HG03565 (cell line): ENCODE data around the gene DPH2.

Experiments
- ATAC-seq: cut with Tn5 transposase; IDR thresholded peaks from one replicate; pipeline ENCODE4 v1.9.1; 2021; ENCODE audit warnings: mild to moderate bottlenecking, moderate library complexity; ENCODE audit not compliant: unreplicated experiment

Gene DPH2

GRCh38 chr1:43998000-43998378, 28.2 kb downstream of the DPH2 start:
- ATAC-seq = no peak

- no peak for ATAC-seq
Observed at GRCh38 chr1:43999455-43999854, 29.6 kb downstream of the DPH2 start.

GRCh38 chr1:44000122-44000665, 30.4 kb downstream of the DPH2 start:
- ATAC-seq = no peak

- ATAC-seq = no peak
Observed at GRCh38 chr1:44002165-44002564, 32.4 kb downstream of the DPH2 start.

- ATAC-seq = no peak
Observed at GRCh38 chr1:44002606-44003157, 32.9 kb downstream of the DPH2 start.

- ATAC-seq = no peak
Observed at GRCh38 chr1:44008259-44008658, 38.4 kb downstream of the DPH2 start.

GRCh38 chr1:44010935-44011471, 41.2 kb downstream of the DPH2 start:
- no peak for ATAC-seq

- no peak for ATAC-seq
Observed at GRCh38 chr1:44012404-44012803, 42.6 kb downstream of the DPH2 start.

GRCh38 chr1:44012941-44013609, 43.3 kb downstream of the DPH2 start:
- ATAC-seq = no peak

GRCh38 chr1:44013949-44014348, 44.1 kb downstream of the DPH2 start:
- ATAC-seq = no peak

GRCh38 chr1:44014365-44015104, 44.7 kb downstream of the DPH2 start:
- no peak for ATAC-seq

GRCh38 chr1:44015206-44015605, 45.4 kb downstream of the DPH2 start:
- no peak for ATAC-seq

GRCh38 chr1:44016041-44016889, 46.5 kb downstream of the DPH2 start:
- no peak for ATAC-seq

GRCh38 chr1:44016890-44017400, 47.1 kb downstream of the DPH2 start:
- no peak for ATAC-seq

GRCh38 chr1:44019466-44019948, 49.7 kb downstream of the DPH2 start:
- no peak for ATAC-seq

- ATAC-seq = no peak
Observed at GRCh38 chr1:44020464-44020863, 50.7 kb downstream of the DPH2 start.

- ATAC-seq = no peak
Observed at GRCh38 chr1:44021156-44021555, 51.3 kb downstream of the DPH2 start.

- no peak for ATAC-seq
Observed at GRCh38 chr1:44021581-44022321, 51.9 kb downstream of the DPH2 start.
